ENCODE measurements around the gene DGAT2L6.

Gene DGAT2L6, protein sequence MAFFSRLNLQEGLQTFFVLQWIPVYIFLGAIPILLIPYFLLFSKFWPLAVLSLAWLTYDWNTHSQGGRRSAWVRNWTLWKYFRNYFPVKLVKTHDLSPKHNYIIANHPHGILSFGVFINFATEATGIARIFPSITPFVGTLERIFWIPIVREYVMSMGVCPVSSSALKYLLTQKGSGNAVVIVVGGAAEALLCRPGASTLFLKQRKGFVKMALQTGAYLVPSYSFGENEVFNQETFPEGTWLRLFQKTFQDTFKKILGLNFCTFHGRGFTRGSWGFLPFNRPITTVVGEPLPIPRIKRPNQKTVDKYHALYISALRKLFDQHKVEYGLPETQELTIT

DNA sequence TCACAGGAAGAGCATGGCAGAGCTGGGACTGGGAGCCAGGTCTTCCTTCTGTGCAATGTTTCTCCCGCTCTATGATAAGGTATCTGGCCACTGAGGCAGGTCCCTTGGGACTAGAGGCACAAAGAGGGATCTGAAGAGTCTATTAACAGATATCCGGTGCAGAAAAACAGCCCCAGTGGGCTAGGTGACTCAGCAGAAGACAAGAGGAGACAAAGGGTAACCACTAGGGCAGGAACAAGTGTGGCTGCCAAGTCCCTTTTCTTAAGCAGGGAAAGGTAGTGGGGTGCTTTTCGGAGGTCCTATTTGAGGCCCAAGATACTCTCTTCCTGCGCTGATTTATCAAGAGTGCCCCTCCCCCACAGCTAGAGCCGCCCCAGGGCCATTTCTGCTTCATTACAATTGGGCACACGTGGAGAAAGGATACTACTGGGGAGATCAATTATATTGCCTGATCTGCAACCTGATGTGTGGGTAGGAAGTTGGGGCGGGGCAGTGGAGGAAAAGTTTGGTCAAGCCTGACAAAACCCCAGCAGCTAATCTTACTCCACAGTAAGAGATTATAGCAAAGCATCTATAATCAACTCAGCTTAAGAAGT is at the start of gene DGAT2L6:
DGAT2L6 (plus strand) TSS at position 546 of the 596 bp plus-strand sequence. CDS start 100 bp downstream, outside the sequence.
- peak; percentile 28 for DNase-seq

DNA sequence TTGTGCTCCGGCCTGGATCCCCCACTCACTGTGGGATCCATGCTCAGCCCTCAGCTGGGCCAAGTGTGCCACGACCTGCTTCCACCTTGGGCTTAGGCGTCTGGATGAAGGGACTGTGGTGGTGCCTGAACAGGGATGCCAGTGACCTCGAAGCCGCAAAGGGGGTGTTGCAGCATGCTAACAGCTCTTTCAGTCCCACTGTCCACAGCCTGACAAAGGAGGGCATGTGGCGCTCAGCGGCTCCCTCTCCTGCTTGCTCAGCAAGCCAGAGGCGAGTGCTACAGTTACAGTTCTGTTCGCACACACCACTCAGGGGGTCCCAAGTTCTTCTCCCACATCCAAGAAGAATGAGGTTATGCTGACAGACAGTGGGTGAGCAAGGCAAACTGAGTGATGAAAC is 49.2 kb upstream of the DGAT2L6 start:
- no peak for DNase-seq

DNA sequence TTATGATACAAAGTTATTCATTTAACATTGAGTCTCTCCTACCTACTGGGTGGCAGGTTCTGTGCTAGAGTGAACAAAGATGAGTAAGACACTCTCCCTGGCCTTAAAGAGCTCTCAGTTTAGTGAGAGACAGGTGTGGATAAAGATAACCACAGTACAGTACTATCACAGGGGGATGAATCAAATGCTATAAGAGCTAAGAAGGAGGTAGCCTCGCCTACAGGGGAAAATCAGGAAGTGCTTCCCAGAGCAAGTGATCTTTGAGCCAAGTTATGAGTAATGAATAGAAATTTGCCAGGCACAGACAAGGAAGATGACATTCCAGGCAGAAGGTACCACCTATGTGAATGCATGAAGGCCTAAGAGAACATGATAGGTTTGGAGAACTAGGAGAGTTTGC is 47.5 kb upstream of the DGAT2L6 start:
- peak; percentile 25 for DNase-seq

DNA sequence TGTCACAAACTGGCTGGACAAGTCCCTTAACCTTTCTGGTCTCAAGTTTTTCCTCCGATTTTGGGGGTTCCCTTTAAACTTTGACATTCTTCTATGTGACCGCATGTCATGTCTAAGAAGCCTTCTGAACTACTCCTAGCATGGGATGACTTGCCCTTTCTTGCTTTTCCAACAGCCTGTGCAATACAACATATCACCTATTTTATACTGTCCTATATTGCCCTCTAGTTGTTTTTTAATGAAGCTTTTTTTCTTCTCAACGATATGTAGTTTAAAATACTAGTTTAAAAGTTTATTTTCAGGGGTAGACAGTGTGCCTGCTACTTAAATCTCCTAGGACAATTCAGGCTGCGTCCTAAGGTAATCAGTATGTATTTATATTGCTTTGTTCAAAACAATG is 45.1 kb upstream of the DGAT2L6 start:
- DNase-seq: peak; percentile 55

- DNase-seq: no peak
Observed at GRCh38 chrX:70132877-70133302, 44.4 kb upstream of the DGAT2L6 start.

DNA sequence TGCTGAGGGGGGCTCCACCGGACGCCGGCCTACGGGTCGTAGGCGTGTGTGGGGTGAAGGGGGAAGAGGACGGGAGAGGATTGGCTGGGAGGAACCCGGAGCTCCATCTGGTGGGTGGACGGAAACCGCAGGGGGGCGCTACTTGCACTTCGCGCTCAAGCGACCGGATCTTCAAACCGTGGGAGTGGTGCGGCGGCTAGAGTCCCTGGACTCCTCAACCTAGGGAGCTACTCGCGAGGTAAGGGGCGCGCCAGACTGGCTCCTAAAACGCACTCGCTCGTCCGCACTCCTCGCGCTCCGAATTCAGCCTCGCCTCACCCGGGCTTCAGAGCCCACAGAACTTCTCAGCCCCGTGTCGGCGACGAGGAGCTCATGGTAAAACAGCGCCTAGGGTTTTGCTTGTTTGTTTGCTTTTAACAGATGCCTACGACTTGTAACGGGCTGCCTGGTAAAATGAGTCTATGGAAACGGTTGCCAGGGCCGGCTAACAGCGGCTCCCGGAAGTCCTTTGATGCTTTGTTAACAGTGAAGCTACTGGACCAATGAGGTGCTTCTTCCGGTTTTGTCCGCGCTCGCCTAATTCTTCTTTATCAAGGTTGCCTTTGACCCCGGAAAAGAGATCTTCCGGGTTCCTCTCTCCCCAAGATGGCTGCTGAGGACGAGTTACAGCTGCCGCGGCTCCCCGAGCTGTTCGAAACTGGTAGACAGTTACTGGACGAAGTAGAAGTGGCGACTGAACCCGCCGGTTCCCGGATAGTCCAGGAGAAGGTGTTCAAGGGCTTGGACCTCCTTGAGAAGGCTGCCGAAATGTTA is 43.8 kb upstream of the DGAT2L6 start, which contains the start of gene IGBP1:
IGBP1 (plus strand) TSS at position 145 of the 813 bp plus-strand sequence; CDS start at position 646, 501 bp downstream.
- peak; percentile 94 for DNase-seq

GRCh38 chrX:70134116-70134477 is 43.2 kb upstream of the DGAT2L6 start:
- peak; percentile 46 for DNase-seq

DNA sequence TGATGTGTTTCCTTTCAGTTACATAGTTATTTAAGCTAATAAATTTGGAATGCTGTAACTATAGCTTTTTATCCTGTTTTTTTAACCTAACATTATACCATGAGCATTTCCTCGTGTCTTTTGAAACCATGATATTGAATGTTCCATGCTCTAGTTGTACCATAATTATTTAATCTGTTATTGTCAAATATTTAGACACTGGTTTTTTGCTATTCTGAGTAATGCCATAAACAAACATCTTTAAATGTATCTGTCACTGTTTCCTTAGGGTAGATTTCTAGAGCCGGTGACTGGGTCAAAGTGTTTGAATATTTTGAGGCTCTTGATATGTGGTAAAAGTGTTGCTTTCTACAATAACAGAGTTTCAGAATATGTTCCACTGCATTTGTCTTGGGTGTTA is 38.7 kb upstream of the DGAT2L6 start:
- DNase-seq: no peak

- DNase-seq: no peak
Observed at GRCh38 chrX:70139736-70140135, 37.5 kb upstream of the DGAT2L6 start.

- DNase-seq: no peak
Observed at GRCh38 chrX:70141373-70141772, 35.9 kb upstream of the DGAT2L6 start.

GRCh38 chrX:70166601-70167590 is 10.4 kb upstream of the DGAT2L6 start:
- DNase-seq: no peak

DNA sequence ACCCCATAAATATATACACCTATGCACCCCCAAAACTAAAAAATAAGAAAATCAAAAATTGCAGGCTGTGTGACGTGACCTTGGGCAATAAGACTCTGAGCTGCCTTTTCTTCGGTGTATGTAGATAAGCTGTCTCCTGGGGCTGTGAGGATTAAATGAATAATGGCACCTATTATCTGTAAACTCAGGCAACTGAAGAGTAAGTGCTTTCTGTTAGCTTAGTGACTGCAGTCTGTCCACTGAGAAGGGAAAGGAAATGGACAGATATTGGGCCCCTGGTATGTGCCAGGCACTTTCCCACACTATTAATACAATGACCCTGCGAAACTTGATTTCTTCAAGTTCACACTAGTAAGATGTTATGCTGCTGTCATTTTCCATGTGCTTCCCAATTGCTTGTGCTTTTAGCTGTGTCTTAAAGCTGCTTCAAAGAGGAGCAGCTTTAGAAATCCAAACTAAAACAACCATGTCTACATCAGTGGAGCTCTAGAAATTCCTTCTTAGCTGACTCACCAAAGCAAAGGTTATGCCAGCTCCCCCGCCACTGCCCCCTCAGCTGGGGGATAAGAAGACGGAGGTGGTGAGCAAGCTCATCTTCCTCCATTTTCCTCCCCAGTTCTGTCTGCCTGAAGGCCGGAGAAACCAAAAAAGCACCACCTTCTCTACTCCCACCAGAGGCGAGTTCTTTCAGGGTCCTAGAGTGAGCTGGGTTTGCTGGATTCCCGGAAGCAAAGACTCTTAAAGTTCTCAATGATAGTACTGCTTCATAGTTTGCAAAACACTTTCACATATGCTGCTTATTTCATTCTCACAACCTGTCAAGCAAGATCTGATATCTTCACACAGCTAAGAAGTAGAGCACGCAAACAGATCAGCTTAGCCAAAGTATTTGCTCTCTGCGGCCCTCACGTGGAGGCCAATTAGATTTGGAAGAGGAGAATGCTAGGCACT is 8.8 kb upstream of the DGAT2L6 start:
- peak; percentile 59 for DNase-seq

DNA sequence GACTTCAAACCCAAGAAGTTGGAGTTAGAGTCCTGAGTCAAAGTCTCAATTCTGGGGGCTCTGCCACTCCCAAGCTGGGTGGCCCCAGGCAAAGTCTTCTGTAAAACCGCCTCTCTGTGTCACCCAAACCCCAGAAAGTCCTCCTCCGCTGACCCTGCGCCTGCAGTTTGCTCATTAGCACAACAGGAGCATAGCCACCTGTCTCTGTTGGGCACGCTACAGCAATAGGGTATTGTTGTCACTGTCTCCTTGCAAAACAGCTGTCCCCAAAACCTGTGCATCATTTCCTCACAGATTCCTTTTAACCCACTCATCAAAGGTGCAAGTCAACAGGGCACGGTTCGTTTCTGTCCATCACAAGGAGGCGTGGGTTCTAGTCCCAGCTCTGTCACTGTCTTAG is 8.0 kb upstream of the DGAT2L6 start:
- no peak for DNase-seq

DNA sequence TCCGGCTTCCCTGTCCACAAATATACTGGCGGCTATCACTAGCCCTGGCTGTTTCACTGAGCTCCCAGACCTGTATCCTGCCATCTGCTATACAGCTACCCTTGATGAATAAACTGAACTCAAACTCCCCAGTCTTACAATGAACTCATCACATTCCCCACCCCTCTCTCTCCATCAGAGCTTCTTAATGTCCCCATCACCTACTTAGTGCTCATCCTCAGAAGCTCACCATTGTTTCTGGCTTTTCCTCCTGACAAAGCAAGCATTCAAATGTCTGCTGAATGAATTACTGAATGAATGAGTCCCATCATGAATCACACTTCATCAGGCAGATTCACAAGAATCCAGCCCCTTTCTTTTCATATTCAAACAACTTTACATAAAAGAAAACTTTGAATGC is 5.7 kb upstream of the DGAT2L6 start:
- peak; percentile 3 for DNase-seq

- no peak for DNase-seq
Observed at GRCh38 chrX:70172221-70172620, 5.1 kb upstream of the DGAT2L6 start.

- no peak for DNase-seq
Observed at GRCh38 chrX:70172964-70173363, 4.3 kb upstream of the DGAT2L6 start.

- DNase-seq: no peak
Observed at GRCh38 chrX:70174754-70175153, 2.5 kb upstream of the DGAT2L6 start.

- DNase-seq: no peak
Observed at GRCh38 chrX:70175338-70175737, 1.9 kb upstream of the DGAT2L6 start.

DNA sequence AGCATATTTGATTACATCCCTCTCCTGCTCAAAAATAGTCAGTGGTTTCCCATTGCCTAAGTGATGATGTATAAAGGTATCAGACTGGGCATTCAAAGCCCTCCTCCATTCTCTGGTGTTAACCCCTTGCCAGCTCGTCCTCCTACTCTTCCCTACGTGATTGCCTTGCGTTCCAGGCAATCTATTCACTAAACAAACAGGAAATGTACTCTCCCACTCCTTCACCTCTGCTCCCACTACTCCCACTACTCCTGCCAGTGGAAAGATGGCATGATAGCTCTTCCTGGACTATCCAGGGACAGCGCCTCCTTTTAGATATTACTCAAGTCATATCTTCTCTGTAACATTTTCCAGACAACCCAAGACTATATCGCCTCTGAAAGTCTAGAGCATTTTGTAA is 5.8 kb downstream of the DGAT2L6 start:
- no peak for DNase-seq

DNA sequence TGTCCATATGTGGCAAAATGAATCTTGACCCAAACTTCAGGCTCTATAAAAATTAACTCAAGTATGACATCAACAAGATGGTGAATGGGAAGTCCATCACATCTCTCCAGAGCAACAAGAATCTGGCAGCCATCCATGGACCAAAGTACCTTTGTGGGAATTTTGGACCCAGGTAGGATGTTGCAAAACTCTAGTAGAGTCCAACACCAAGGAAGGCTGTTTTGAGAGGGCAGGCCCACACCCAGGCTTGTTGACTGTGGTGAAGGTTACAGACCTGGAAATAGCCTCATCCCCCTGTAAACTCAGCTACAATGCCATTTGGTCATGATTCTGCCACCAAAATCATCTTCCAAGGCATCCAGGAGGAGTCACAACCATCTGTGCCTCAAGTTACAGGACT is 12.9 kb downstream of the DGAT2L6 start:
- no peak for DNase-seq
